GM12878 (cell line): Measurements from ENCODE around the gene RCBTB2. TPM values are rescaled to one million over a fixed set of nuclear protein-coding genes. Genes with fewer than 3 reads are reported as not detected.

Source experiments
- ATAC-seq: fragments of 200-7000 bp; cut with Tn5 transposase; 3 replicates; pipeline ENCODE4 v1.9.1; 2020; ENCODE audit warnings: mild to moderate bottlenecking, moderate library complexity
- BruUV-seq: library from RNA; stranded (reverse); fragments of 400-500 nt; replicated peaks from 2 replicates; lab custom pipeline; 2021; lab: Mats Ljungman, UMichigan
- CTCF ChIA-PET: fragments of 300-600 bp; sonication (Branson Sonifier 250); formaldehyde crosslinking; extraction: SDS; loops from one replicate; lab custom pipeline; 2021; ENCODE audit warnings: inconsistent platforms; lab: Yijun Ruan, JAX
- POLR2A ChIA-PET: fragments of 350-600 bp; formaldehyde crosslinking; extraction: SDS; loops from one replicate; lab custom pipeline; 2021; ENCODE audit warnings: inconsistent platforms; lab: Charles Lee
- RAD21 ChIA-PET: fragments of 300-600 bp; sonication (Branson Sonifier 250); formaldehyde crosslinking; loops from one replicate; lab custom pipeline; 2023; ENCODE audit warnings: antibody characterized with exemption; ENCODE audit not compliant: unreplicated experiment; lab: Charles Lee
- SMC1A ChIA-PET: fragments of 300-600 bp; sonication (Branson Sonifier 250); formaldehyde crosslinking; loops from one replicate; lab custom pipeline; 2023; ENCODE audit not compliant: unreplicated experiment, uncharacterized antibody; lab: Charles Lee
- DNase-seq: peaks from one replicate; pipeline ENCODE4 v3.0.0-alpha.2; 2011; ENCODE audit warnings: low read depth, low spot score
- FAIRE-seq: peaks from 3 replicates; lab custom pipeline; 2011; peaks lifted over from hg19 to GRCh38; lab: Jason Lieb, UNC
- H2AFZ ChIP-seq: 2 replicates; pipeline ENCODE4 v1.6.0; 2011; ENCODE audit warnings: low read depth, low read length, control low read depth; ENCODE audit not compliant: control insufficient read depth
- H3K27ac ChIP-seq: 2 replicates; pipeline ENCODE4 v1.5.1; 2011; ENCODE audit warnings: control low read depth; ENCODE audit not compliant: control insufficient read depth, insufficient read depth
- H3K27me3 ChIP-seq, 2 experiments: replicated peaks in 1 of 2; 2 replicates each; pipeline versions ENCODE4 v1.6.0 to v1.6.1; 2011; ENCODE audit warnings: low read length in 1 of 2; ENCODE audit not compliant: control insufficient read depth in 2 of 2, insufficient read depth in 2 of 2
- H3K36me3 ChIP-seq, 2 experiments: 2 replicates each; pipeline ENCODE4 v1.5.1; 2011; ENCODE audit warnings: low read length in 1 of 2; ENCODE audit not compliant: control insufficient read depth in 2 of 2, insufficient read depth in 2 of 2
- H3K4me1 ChIP-seq: 2 replicates; pipeline ENCODE4 v1.6.1; 2011; ENCODE audit warnings: mild to moderate bottlenecking, low read length, moderate library complexity, mixed read lengths; ENCODE audit not compliant: control insufficient read depth, insufficient read depth
- H3K4me2 ChIP-seq: 2 replicates; pipeline ENCODE4 v1.6.0; 2011; ENCODE audit warnings: control low read depth; ENCODE audit not compliant: control insufficient read depth, insufficient read depth
- H3K4me3 ChIP-seq: fragments of 200-600 bp; sonication (generic); 2 replicates; pipeline ENCODE4 v1.5.1; 2016
- H3K79me2 ChIP-seq: 2 replicates; pipeline ENCODE4 v1.6.0; 2011; ENCODE audit warnings: low read length; ENCODE audit not compliant: control insufficient read depth, insufficient read depth
- H3K9ac ChIP-seq: 2 replicates; pipeline ENCODE4 v1.8.0; 2011; ENCODE audit warnings: low read length, control low read depth, mixed read lengths; ENCODE audit not compliant: control insufficient read depth, insufficient read depth
- H3K9me3 ChIP-seq: replicated peaks from 3 replicates; pipeline ENCODE4 v1.5.1; 2011; ENCODE audit warnings: mild to moderate bottlenecking, low read length; ENCODE audit not compliant: control insufficient read depth, insufficient read depth
- H4K20me1 ChIP-seq: 2 replicates; pipeline ENCODE4 v1.6.0; 2011; ENCODE audit not compliant: control insufficient read depth, insufficient read depth
- BACH1 ChIP-seq: fragments of 450-650 bp; IDR thresholded peaks from 2 replicates; pipeline ENCODE4 v1.6.1; 2017; ENCODE audit warnings: mild to moderate bottlenecking, borderline replicate concordance
- DPF2 ChIP-seq: fragments of 450-650 bp; IDR thresholded peaks from 2 replicates; pipeline ENCODE4 v1.6.1; 2017; ENCODE audit warnings: mild to moderate bottlenecking
- ESRRA ChIP-seq: IDR thresholded peaks from 2 replicates; pipeline ENCODE4 v1.6.1; 2012; ENCODE audit warnings: mild to moderate bottlenecking, low read length, improper control_type of control experiment
- EZH2 ChIP-seq: IDR thresholded peaks from 2 replicates; pipeline ENCODE4 v1.6.1; 2012; ENCODE audit warnings: low read depth, mild to moderate bottlenecking, control low read depth, inconsistent platforms, low read length, borderline replicate concordance; ENCODE audit not compliant: control insufficient read depth
- HCFC1 ChIP-seq: fragments of 150-350 bp; IDR thresholded peaks from 2 replicates; pipeline ENCODE4 v1.6.1; 2014; ENCODE audit warnings: low read length
- JUND ChIP-seq: IDR thresholded peaks from 2 replicates; pipeline ENCODE4 v1.6.1; 2012; ENCODE audit warnings: low read depth, mild to moderate bottlenecking, low read length, improper control_type of control experiment, moderate library complexity
- MXI1 ChIP-seq: fragments of 150-350 bp; IDR thresholded peaks from 2 replicates; pipeline ENCODE4 v1.6.1; 2011; ENCODE audit warnings: low read depth, mild to moderate bottlenecking, inconsistent platforms, low read length, improper control_type of control experiment
- MYC ChIP-seq: IDR thresholded peaks from 2 replicates; pipeline ENCODE4 v1.6.1; 2011; ENCODE audit warnings: mild to moderate bottlenecking, low read length, moderate library complexity, inconsistent platforms; ENCODE audit not compliant: insufficient read depth, insufficient replicate concordance, insufficient read length, severe bottlenecking
- NFXL1 ChIP-seq: fragments of 450-650 bp; IDR thresholded peaks from 2 replicates; pipeline ENCODE4 v1.6.1; 2017; ENCODE audit warnings: antibody characterized with exemption, mild to moderate bottlenecking, borderline replicate concordance
- NRF1 ChIP-seq: conservative IDR thresholded peaks from 2 replicates; pipeline ENCODE4 v1.6.1; 2011; ENCODE audit warnings: mild to moderate bottlenecking, low read depth, low read length, improper control_type of control experiment
- PKNOX1 ChIP-seq: fragments of 450-650 bp; IDR thresholded peaks from 2 replicates; pipeline ENCODE4 v1.6.1; 2016; ENCODE audit warnings: mild to moderate bottlenecking
- SMC3 ChIP-seq: IDR thresholded peaks from 2 replicates; pipeline ENCODE4 v1.6.1; 2011; ENCODE audit warnings: low read length, improper control_type of control experiment, borderline replicate concordance
- SPI1 ChIP-seq: IDR thresholded peaks from 2 replicates; pipeline ENCODE4 v1.6.1; 2011; ENCODE audit warnings: low read depth, mild to moderate bottlenecking, low read length, moderate library complexity, borderline replicate concordance; ENCODE audit not compliant: insufficient read depth
- SUPT20H ChIP-seq: IDR thresholded peaks from 2 replicates; pipeline ENCODE4 v1.6.1; 2011; ENCODE audit warnings: low read depth, mild to moderate bottlenecking, low read length, moderate library complexity, borderline replicate concordance; ENCODE audit not compliant: control insufficient read depth
- WGBS: methylation state at CpG from one replicate; pipeline ENCODE4 v1.1.6; 2016; ENCODE audit warnings: low lambda C conversion rate; ENCODE audit not compliant: insufficient replicate concordance, insufficient coverage; ENCODE audit errors: missing lambda C conversion rate; 5-methylcytosine and 5-hydroxymethylcytosine counted together
- in situ Hi-C: fragments of 300-500 bp; cut with MboI; formaldehyde crosslinking; loops from 9 replicates; pipeline ENCODE4 v1.14.3; 2018; ENCODE audit warnings: mixed read lengths
- intact Hi-C: fragments of 100-400 bp; cut with micrococcal nuclease; formaldehyde crosslinking; loops from one replicate; pipeline ENCODE4 v1.14.2; 2022; ENCODE audit not compliant: unreplicated experiment
- polyA plus RNA-seq, 11 experiments: library from polyadenylated mRNA; depleted of rRNA in 4 of 11; unstranded in 6 of 11; stranded (reverse) in 5 of 11; fragments of >200 nt; fragmentation: Nextera tagmentation in 4 of 11; fragmentation: Illumina TruSeq in 1 of 11; extraction: Ambion mirVana in 4 of 11; extraction: Trizol in 1 of 11; gene quantifications; 1 replicate in 1 of 11; 2 replicates in 10 of 11; pipeline versions ENCODE4 v1.2.1 to v1.2.3, GENCODE V29; 2011 to 2016; ENCODE audit warnings: inconsistent platforms in 2 of 11, missing spikeins in 2 of 11, low read depth in 1 of 11
- total RNA-seq, 4 experiments: library from RNA; depleted of rRNA in 3 of 4; stranded (reverse); fragments of >200 nt in 3 of 4; fragmentation: Illumina TruSeq in 1 of 4; extraction: Trizol in 1 of 4; gene quantifications; 2 replicates each; pipeline versions ENCODE4 v1.2.1 to v1.2.3, GENCODE V29; 2013 to 2021
- TF ChIP-seq, protein P1 (sequence below): IDR thresholded peaks from 2 replicates; pipeline ENCODE4 v1.6.1; 2011; ENCODE audit warnings: borderline replicate concordance, low read depth, mild to moderate bottlenecking, moderate library complexity, low read length; ENCODE audit not compliant: insufficient read depth, poor library complexity, severe bottlenecking
- TF ChIP-seq, protein P2 (sequence below): fragments of 450-650 bp; IDR thresholded peaks from 2 replicates; pipeline ENCODE4 v1.6.1; 2014; ENCODE audit warnings: mild to moderate bottlenecking
- TF ChIP-seq, protein P3 (sequence below): IDR thresholded peaks from 2 replicates; pipeline ENCODE4 v1.6.1; 2011; ENCODE audit warnings: low read depth, low read length, improper control_type of control experiment, borderline replicate concordance
- TF ChIP-seq, protein P4 (sequence below): fragments of 150-350 bp; IDR thresholded peaks from 2 replicates; pipeline ENCODE4 v1.6.1; 2014; ENCODE audit warnings: mild to moderate bottlenecking, low read depth, low read length

RCBTB2 gene
- total and polyA plus RNA-seq, 10 of the 15 experiments (the other 5 are each of a cell fraction or from before 2014, with no cell fraction given): 5.0 to 16.0 (median 8.5) TPM

DNA sequence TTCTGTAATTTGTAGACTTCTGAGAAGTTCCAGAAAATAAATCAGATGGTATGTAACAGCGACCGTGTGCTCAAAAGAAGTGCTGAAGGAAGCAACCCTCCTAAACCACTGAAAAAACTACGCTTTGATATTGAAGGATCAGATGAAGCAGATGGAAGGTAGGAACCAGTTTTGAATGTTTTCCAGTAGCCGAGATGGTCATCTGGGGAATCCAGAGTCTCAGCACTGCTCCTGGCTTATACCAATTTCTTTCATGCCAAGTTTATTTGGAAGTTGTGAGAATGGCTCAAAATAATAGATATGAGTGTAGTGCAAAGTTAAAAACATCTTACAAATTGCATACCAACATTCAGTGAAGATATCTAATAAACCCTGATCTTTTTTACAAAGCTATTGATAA, 56.2 kb downstream of the RCBTB2 start:
- ChIA-PET SMC1A (interaction anchor here (0.6 to 2.6 kb wide), 9 partner anchors 8 to 733 kb away, joined by 3 to 11 read pairs (median 4); no protein-coding TSS in a partner anchor), RAD21 (interaction anchor here (0.8 to 2.0 kb wide), 5 partner anchors 10 to 103 kb away, joined by 3 to 10 read pairs (median 4); no protein-coding TSS in a partner anchor), CTCF (interaction anchor here (0.7 to 2.7 kb wide), 3 partner anchors 15 to 100 kb away, joined by 3 to 10 read pairs (median 3); no protein-coding TSS in a partner anchor), POLR2A (no interaction called here)
- no peaks in the 10 kb centered on the region for H3K79me2 ChIP-seq
- BruUV-seq: no TSS peak
- intact Hi-C loops (no loop called here), in situ Hi-C loops (no loop called here)
- H3K4me3 ChIP-seq: no peak overlapping the region; the same call in 1 of the 2 replicates
- 72% methylated on average over 4 of the region's 4 CpGs for WGBS
- H3K9me3 ChIP-seq: no peaks in the 10 kb centered on the region; the same call in 1 of the 3 replicates
- no peak overlapping the region for H3K9ac ChIP-seq
- no peak for DNase-seq
- peak; percentile 14; the same call in 2 of the 3 replicates for ATAC-seq
- H3K4me2 ChIP-seq: 0 out of 2 replicates have a peak overlapping the region, but pooled peaks have one; percentile 5
- no peak overlapping the region for H2AFZ ChIP-seq
- H3K27me3 ChIP-seq: no peaks in the 10 kb centered on the region
- peaks cover 0 to 7% of the 10 kb centered on the region in 2 experiments; a peak in 2 of 4 replicates for H3K36me3 ChIP-seq
- FAIRE-seq: no peak
- H3K27ac ChIP-seq: peak overlapping the region; percentile 33
- H3K4me1 ChIP-seq: peaks cover 22% of the 10 kb centered on the region; the same call in 1 of the 2 replicates
- H4K20me1 ChIP-seq: no peaks in the 10 kb centered on the region
- TF ChIP-seq DPF2: no peak
- TF ChIP-seq, protein P1, sequence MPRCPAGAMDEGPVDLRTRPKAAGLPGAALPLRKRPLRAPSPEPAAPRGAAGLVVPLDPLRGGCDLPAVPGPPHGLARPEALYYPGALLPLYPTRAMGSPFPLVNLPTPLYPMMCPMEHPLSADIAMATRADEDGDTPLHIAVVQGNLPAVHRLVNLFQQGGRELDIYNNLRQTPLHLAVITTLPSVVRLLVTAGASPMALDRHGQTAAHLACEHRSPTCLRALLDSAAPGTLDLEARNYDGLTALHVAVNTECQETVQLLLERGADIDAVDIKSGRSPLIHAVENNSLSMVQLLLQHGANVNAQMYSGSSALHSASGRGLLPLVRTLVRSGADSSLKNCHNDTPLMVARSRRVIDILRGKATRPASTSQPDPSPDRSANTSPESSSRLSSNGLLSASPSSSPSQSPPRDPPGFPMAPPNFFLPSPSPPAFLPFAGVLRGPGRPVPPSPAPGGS: no peak
- TF ChIP-seq NRF1: no peak
- TF ChIP-seq PKNOX1: no peak
- TF ChIP-seq, protein P2, sequence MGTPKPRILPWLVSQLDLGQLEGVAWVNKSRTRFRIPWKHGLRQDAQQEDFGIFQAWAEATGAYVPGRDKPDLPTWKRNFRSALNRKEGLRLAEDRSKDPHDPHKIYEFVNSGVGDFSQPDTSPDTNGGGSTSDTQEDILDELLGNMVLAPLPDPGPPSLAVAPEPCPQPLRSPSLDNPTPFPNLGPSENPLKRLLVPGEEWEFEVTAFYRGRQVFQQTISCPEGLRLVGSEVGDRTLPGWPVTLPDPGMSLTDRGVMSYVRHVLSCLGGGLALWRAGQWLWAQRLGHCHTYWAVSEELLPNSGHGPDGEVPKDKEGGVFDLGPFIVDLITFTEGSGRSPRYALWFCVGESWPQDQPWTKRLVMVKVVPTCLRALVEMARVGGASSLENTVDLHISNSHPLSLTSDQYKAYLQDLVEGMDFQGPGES: no peak
- no peak for TF ChIP-seq SPI1
- TF ChIP-seq, protein P3, sequence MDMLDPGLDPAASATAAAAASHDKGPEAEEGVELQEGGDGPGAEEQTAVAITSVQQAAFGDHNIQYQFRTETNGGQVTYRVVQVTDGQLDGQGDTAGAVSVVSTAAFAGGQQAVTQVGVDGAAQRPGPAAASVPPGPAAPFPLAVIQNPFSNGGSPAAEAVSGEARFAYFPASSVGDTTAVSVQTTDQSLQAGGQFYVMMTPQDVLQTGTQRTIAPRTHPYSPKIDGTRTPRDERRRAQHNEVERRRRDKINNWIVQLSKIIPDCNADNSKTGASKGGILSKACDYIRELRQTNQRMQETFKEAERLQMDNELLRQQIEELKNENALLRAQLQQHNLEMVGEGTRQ: no peak
- TF ChIP-seq SMC3: no peak
- TF ChIP-seq, protein P4, sequence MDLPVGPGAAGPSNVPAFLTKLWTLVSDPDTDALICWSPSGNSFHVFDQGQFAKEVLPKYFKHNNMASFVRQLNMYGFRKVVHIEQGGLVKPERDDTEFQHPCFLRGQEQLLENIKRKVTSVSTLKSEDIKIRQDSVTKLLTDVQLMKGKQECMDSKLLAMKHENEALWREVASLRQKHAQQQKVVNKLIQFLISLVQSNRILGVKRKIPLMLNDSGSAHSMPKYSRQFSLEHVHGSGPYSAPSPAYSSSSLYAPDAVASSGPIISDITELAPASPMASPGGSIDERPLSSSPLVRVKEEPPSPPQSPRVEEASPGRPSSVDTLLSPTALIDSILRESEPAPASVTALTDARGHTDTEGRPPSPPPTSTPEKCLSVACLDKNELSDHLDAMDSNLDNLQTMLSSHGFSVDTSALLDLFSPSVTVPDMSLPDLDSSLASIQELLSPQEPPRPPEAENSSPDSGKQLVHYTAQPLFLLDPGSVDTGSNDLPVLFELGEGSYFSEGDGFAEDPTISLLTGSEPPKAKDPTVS: no peak
- no peak for TF ChIP-seq NFXL1
- no peak for TF ChIP-seq HCFC1
- TF ChIP-seq SUPT20H: no peak
- no peak for TF ChIP-seq JUND
- TF ChIP-seq ESRRA: no peak
- TF ChIP-seq EZH2: no peak
- no peak for TF ChIP-seq BACH1
- no peak for TF ChIP-seq MXI1
- TF ChIP-seq MYC: no peak
